OCI-LY7 (cell line): ENCODE data around the gene DIP2C. TPM values are rescaled to one million over a fixed set of nuclear protein-coding genes. Genes with fewer than 3 reads are reported as not detected.

Source experiments
- BruUV-seq: library from RNA; stranded (reverse); fragments of 400-500 nt; replicated peaks from 2 replicates; lab custom pipeline; 2021; lab: Mats Ljungman, UMichigan
- CTCF ChIA-PET: fragments of 300-600 bp; sonication (Branson Sonifier 250); formaldehyde crosslinking; loops from one replicate; lab custom pipeline; 2022; ENCODE audit warnings: antibody characterized with exemption; ENCODE audit not compliant: unreplicated experiment; lab: Charles Lee
- POLR2A ChIA-PET: fragments of 300-600 bp; sonication (Branson Sonifier 250); formaldehyde crosslinking; loops from one replicate; lab custom pipeline; 2022; ENCODE audit warnings: antibody characterized with exemption; lab: Charles Lee
- DNase-seq: peaks from one replicate; pipeline ENCODE4 v3.0.0-alpha.2; 2015; ENCODE audit warnings: low spot score
- H2AFZ ChIP-seq: fragments of 200-600 bp; sonication (generic), shearing (Covaris generic); 2 replicates; pipeline ENCODE4 v1.6.1; 2014; ENCODE audit warnings: mild to moderate bottlenecking, antibody characterized with exemption, low read length, moderate library complexity
- H3K27ac ChIP-seq: fragments of 200-600 bp; sonication (generic); 2 replicates; pipeline ENCODE4 v1.5.1; 2014; ENCODE audit warnings: mixed run types, low read depth, mild to moderate bottlenecking, moderate library complexity, low read length, inconsistent platforms; ENCODE audit not compliant: poor library complexity, severe bottlenecking
- H3K36me3 ChIP-seq: fragments of 200-600 bp; sonication (generic); 2 replicates; pipeline ENCODE4 v1.6.1; 2014; ENCODE audit warnings: mild to moderate bottlenecking, antibody characterized with exemption, low read length, moderate library complexity, mixed read lengths; ENCODE audit not compliant: insufficient read depth
- H3K4me1 ChIP-seq: fragments of 200-600 bp; sonication (generic); 2 replicates; pipeline ENCODE4 v1.5.1; 2014; ENCODE audit warnings: mild to moderate bottlenecking, low read length; ENCODE audit not compliant: insufficient read depth, poor library complexity, severe bottlenecking
- H3K4me2 ChIP-seq: fragments of 200-600 bp; sonication (generic); 2 replicates; pipeline ENCODE4 v1.6.1; 2014; ENCODE audit warnings: mild to moderate bottlenecking, low read length
- H3K4me3 ChIP-seq: fragments of 200-600 bp; sonication (generic); 2 replicates; pipeline ENCODE4 v1.5.1; 2014; ENCODE audit warnings: mild to moderate bottlenecking, low read depth, low read length; ENCODE audit not compliant: poor library complexity, severe bottlenecking
- H3K79me2 ChIP-seq: fragments of 200-600 bp; sonication (generic); 2 replicates; pipeline ENCODE4 v1.6.1; 2016; ENCODE audit warnings: low read depth, mild to moderate bottlenecking, low read length, moderate library complexity, mixed read lengths; ENCODE audit not compliant: insufficient read depth
- H3K9me2 ChIP-seq: fragments of 200-600 bp; sonication (generic); 2 replicates; pipeline ENCODE4 v1.6.1; 2016; ENCODE audit warnings: mild to moderate bottlenecking, low read length, mixed read lengths; ENCODE audit not compliant: insufficient read depth
- H3K9me3 ChIP-seq: fragments of 200-600 bp; sonication (generic); 2 replicates; pipeline ENCODE4 v1.6.1; 2014; ENCODE audit warnings: mild to moderate bottlenecking, mixed run types, low read length, mixed read lengths
- H4K20me1 ChIP-seq: fragments of 200-600 bp; sonication (generic); 2 replicates; pipeline ENCODE4 v1.6.1; 2014; ENCODE audit warnings: mild to moderate bottlenecking, antibody characterized with exemption, low read length, moderate library complexity, mixed read lengths; ENCODE audit not compliant: insufficient read depth
- EZH2phosphoT487 ChIP-seq: fragments of 200-600 bp; sonication (generic); IDR thresholded peaks from 2 replicates; pipeline ENCODE4 v1.6.1; 2018; ENCODE audit warnings: low read depth, borderline replicate concordance, mild to moderate bottlenecking, mixed run types, antibody characterized with exemption, low read length, moderate library complexity, mixed read lengths
- intact Hi-C: fragments of 100-400 bp; cut with micrococcal nuclease; formaldehyde crosslinking; loops from one replicate; pipeline ENCODE4 v1.10.0; 2022; ENCODE audit not compliant: unreplicated experiment
- total RNA-seq, 2 experiments: library from RNA; depleted of rRNA in 1 of 2; stranded (reverse); fragments of >200 nt in 1 of 2; shearing (Covaris generic) in 1 of 2; gene quantifications; 2 replicates each; pipeline ENCODE4 v1.2.3, GENCODE V29; 2014 to 2022
- TF ChIP-seq, protein P1 (sequence below): fragments of 200-600 bp; sonication (generic); conservative IDR thresholded peaks from 2 replicates; pipeline ENCODE4 v1.5.1; 2014; ENCODE audit warnings: mild to moderate bottlenecking, antibody characterized with exemption, low read length, moderate library complexity, mixed read lengths

DIP2C gene
- total RNA-seq, 2 experiments from 2014 or later: 10.9 to 29.5 TPM

DNA sequence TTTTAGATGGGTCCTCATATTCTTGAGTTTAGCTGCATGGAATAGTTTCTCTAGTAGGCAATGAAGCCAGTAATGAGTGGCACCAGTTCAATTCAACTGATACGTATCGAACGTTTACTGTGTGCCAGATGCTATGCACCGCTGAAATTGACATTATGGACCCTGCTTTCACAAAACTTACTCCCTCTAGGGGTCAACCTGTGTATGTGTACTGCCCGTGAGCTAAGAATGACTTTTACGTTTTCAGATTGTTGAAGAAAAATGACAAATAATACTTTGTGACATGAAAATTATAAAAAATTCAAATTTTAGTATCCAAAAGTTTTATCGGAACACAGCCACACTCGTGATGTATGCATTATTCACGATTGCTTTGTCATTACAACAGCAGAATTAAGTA is 458.7 kb downstream of the DIP2C start:
- TF ChIP-seq EZH2phosphoT487: no peak
- TF ChIP-seq, protein P1, sequence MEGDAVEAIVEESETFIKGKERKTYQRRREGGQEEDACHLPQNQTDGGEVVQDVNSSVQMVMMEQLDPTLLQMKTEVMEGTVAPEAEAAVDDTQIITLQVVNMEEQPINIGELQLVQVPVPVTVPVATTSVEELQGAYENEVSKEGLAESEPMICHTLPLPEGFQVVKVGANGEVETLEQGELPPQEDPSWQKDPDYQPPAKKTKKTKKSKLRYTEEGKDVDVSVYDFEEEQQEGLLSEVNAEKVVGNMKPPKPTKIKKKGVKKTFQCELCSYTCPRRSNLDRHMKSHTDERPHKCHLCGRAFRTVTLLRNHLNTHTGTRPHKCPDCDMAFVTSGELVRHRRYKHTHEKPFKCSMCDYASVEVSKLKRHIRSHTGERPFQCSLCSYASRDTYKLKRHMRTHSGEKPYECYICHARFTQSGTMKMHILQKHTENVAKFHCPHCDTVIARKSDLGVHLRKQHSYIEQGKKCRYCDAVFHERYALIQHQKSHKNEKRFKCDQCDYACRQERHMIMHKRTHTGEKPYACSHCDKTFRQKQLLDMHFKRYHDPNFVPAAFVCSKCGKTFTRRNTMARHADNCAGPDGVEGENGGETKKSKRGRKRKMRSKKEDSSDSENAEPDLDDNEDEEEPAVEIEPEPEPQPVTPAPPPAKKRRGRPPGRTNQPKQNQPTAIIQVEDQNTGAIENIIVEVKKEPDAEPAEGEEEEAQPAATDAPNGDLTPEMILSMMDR: peak; percentile 91

DNA sequence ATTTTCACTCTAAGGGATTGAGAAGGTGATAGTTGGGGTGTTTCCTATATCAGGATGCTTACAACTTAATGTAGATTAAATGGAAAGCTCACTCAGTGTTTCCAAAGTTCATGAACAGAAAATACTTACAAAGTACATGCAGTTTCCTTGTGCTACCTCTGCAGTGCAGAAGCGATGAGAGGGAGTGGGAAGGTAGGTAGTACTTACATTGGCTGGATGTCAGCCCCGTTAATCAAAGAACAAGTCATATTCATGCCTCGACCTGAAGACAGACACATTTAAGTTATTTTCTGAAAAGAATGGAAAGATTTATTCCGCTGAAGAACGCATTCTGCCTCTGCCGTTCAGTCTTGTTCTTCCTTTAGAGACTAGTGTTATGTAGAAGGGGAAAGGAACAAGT is 461.1 kb downstream of the DIP2C start:
- Histone ChIP-seq H3K9me2 (no peaks in the 10 kb centered on the region), H3K4me1 (peaks cover 10% of the 10 kb centered on the region), H3K9me3 (no peaks in the 10 kb centered on the region), H3K36me3 (no peaks in the 10 kb centered on the region), H3K4me3 (no peak overlapping the region), H3K79me2 (no peaks in the 10 kb centered on the region), H3K27ac (no peak overlapping the region), H4K20me1 (no peaks in the 10 kb centered on the region), H3K4me2 (no peak overlapping the region), H2AFZ (no peak overlapping the region)
- no peak for TF ChIP-seq EZH2phosphoT487
- TF ChIP-seq, protein P1: no peak
- no TSS peak for BruUV-seq
- CTCF ChIA-PET: no interaction called here
- intact Hi-C loops: no loop called here
- DNase-seq: no peak
- POLR2A ChIA-PET: no interaction called here

More for the DNA sequence above, 458.7 kb downstream of the DIP2C start:
- BruUV-seq: no TSS peak
- H3K4me3 ChIP-seq: no peak overlapping the region
- ChIA-PET CTCF (no interaction called here), POLR2A (interaction anchor here (0.7 kb wide), 1 partner anchor 86 kb away, joined by 4 read pairs; no protein-coding TSS in a partner anchor)
- intact Hi-C loops: no loop called here
- no peaks in the 10 kb centered on the region for H3K9me2 ChIP-seq
- no peaks in the 10 kb centered on the region for H3K79me2 ChIP-seq
- H3K27ac ChIP-seq: no peak overlapping the region
- no peak overlapping the region for H2AFZ ChIP-seq
- no peaks in the 10 kb centered on the region for H3K36me3 ChIP-seq
- DNase-seq: peak; percentile 54
- no peaks in the 10 kb centered on the region for H4K20me1 ChIP-seq
- no peak overlapping the region for H3K4me2 ChIP-seq
- H3K9me3 ChIP-seq: no peaks in the 10 kb centered on the region
- H3K4me1 ChIP-seq: no peaks in the 10 kb centered on the region

DNA sequence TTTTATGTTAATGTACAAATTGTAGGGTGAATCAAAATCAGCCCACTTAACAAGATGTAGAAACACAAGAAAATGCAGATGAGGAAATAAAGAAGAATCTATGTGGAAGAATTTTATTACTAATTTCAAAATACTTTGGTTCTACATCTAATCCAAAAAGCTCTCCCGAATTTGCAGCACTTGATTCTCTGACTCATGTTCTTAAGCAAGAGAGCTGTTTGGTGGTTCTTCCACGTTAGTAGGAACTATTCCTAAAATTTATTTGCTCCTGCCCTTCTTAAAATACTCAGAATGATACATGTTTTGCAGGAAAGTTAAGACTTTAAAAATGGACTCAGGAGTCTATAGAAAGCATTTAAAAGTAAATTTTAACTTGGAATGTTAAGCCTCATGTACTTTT is 462.5 kb downstream of the DIP2C start:
- intact Hi-C loops: no loop called here
- Histone ChIP-seq H4K20me1 (no peaks in the 10 kb centered on the region), H3K27ac (no peak overlapping the region), H2AFZ (no peak overlapping the region), H3K4me2 (no peak overlapping the region), H3K9me2 (no peaks in the 10 kb centered on the region), H3K36me3 (no peaks in the 10 kb centered on the region), H3K4me3 (no peak overlapping the region), H3K4me1 (peaks cover 10% of the 10 kb centered on the region), H3K9me3 (no peaks in the 10 kb centered on the region), H3K79me2 (no peaks in the 10 kb centered on the region)
- ChIA-PET CTCF (no interaction called here), POLR2A (interaction anchor here (0.7 kb wide), 1 partner anchor 15 kb away, joined by 4 read pairs; no protein-coding TSS in a partner anchor)
- DNase-seq: no peak
- no TSS peak for BruUV-seq
- no peak for TF ChIP-seq EZH2phosphoT487
- TF ChIP-seq, protein P1: no peak
